Activated T-cell treated with anti-CD3 and anti-CD28 coated beads, Interleukin-2, amount 50 U/mL, for 24 hours (primary cell): ENCODE measurements around the gene GCNT1.
"Not testable (repeated sequence)": the region's sequence is repeated elsewhere in the genome, so short reads cannot be mapped to it uniquely, and the experiment has no call there.

ENCODE experiments used
- DNase-seq: peaks from one replicate; pipeline ENCODE4 v3.0.0-alpha.2; 2020
- H3K27ac Mint-ChIP-seq: 2 replicates; pipeline ENCODE4 v1.8.0; 2020; ENCODE audit warnings: mild to moderate bottlenecking, mixed read lengths
- H3K27me3 Mint-ChIP-seq: 2 replicates; pipeline ENCODE4 v1.8.0; 2020; ENCODE audit warnings: mixed read lengths
- H3K36me3 Mint-ChIP-seq: 2 replicates; pipeline ENCODE4 v1.8.0; 2020; ENCODE audit warnings: low read depth, mixed read lengths
- H3K4me1 Mint-ChIP-seq: 2 replicates; pipeline ENCODE4 v1.8.0; 2020; ENCODE audit warnings: low read depth, mixed read lengths
- H3K4me3 Mint-ChIP-seq: 2 replicates; pipeline ENCODE4 v1.8.0; 2020; ENCODE audit warnings: mild to moderate bottlenecking, moderate library complexity, mixed read lengths
- H3K9me3 Mint-ChIP-seq: 2 replicates; pipeline ENCODE4 v1.8.0; 2020; ENCODE audit warnings: mixed read lengths

The GCNT1 gene

GRCh38 chr9:76433406-76433805, 25.6 kb upstream of the GCNT1 start:
- Mint-ChIP-seq H3K4me3 (no peak overlapping the region), H3K4me1 (peaks cover 40% of the 10 kb centered on the region), H3K9me3 (no peaks in the 10 kb centered on the region), H3K27me3 (peaks cover 4% of the 10 kb centered on the region), H3K36me3 (no peaks in the 10 kb centered on the region), H3K27ac (peak overlapping the region; percentile 74)
- DNase-seq = no peak

GRCh38 chr9:76433836-76434235, 25.1 kb upstream of the GCNT1 start:
- H3K4me3 Mint-ChIP-seq = no peak overlapping the region
- no peaks in the 10 kb centered on the region for H3K9me3 Mint-ChIP-seq
- peak overlapping the region; percentile 74 for H3K27ac Mint-ChIP-seq
- H3K27me3 Mint-ChIP-seq = peaks cover 4% of the 10 kb centered on the region
- no peaks in the 10 kb centered on the region for H3K36me3 Mint-ChIP-seq
- no peak for DNase-seq
- peaks cover 44% of the 10 kb centered on the region for H3K4me1 Mint-ChIP-seq

GRCh38 chr9:76434897-76435296, 24.1 kb upstream of the GCNT1 start:
- not testable (repeated sequence) for H3K4me3 Mint-ChIP-seq, H3K36me3 Mint-ChIP-seq, H3K9me3 Mint-ChIP-seq, DNase-seq, H3K27me3 Mint-ChIP-seq, H3K27ac Mint-ChIP-seq
- H3K4me1 Mint-ChIP-seq = peaks cover 51% of the 10 kb centered on the region

- DNase-seq, H3K27me3 Mint-ChIP-seq, H3K36me3 Mint-ChIP-seq, H3K9me3 Mint-ChIP-seq, H3K4me3 Mint-ChIP-seq: not testable (repeated sequence)
- Mint-ChIP-seq H3K4me1 (peaks cover 72% of the 10 kb centered on the region), H3K27ac (peak overlapping the region; percentile 91)
Observed at GRCh38 chr9:76437017-76437699, 21.8 kb upstream of the GCNT1 start.

GRCh38 chr9:76438841-76439588, 20.0 kb upstream of the GCNT1 start:
- no peak for DNase-seq
- Mint-ChIP-seq H3K27ac (peak overlapping the region; percentile 91), H3K4me3 (peak overlapping the region; percentile 18), H3K36me3 (peaks cover 11% of the 10 kb centered on the region), H3K9me3 (no peaks in the 10 kb centered on the region), H3K4me1 (peaks cover 67% of the 10 kb centered on the region), H3K27me3 (peaks cover 4% of the 10 kb centered on the region)

GRCh38 chr9:76441551-76442322, 17.2 kb upstream of the GCNT1 start:
- Mint-ChIP-seq H3K27me3 (no peaks in the 10 kb centered on the region), H3K4me1 (peaks cover 65% of the 10 kb centered on the region), H3K9me3 (no peaks in the 10 kb centered on the region), H3K27ac (peak overlapping the region; percentile 95), H3K4me3 (peak overlapping the region; percentile 81), H3K36me3 (peaks cover 20% of the 10 kb centered on the region)
- no peak for DNase-seq

GRCh38 chr9:76443887-76444286, 15.1 kb upstream of the GCNT1 start:
- H3K27ac Mint-ChIP-seq = peak overlapping the region; percentile 10
- peak overlapping the region; percentile 81 for H3K4me3 Mint-ChIP-seq
- peaks cover 20% of the 10 kb centered on the region for H3K36me3 Mint-ChIP-seq
- no peak for DNase-seq
- no peaks in the 10 kb centered on the region for H3K27me3 Mint-ChIP-seq
- H3K4me1 Mint-ChIP-seq = peaks cover 54% of the 10 kb centered on the region
- H3K9me3 Mint-ChIP-seq = no peaks in the 10 kb centered on the region

- no peaks in the 10 kb centered on the region for H3K9me3 Mint-ChIP-seq
Observed at GRCh38 chr9:76444322-76444929, 14.6 kb upstream of the GCNT1 start.

GRCh38 chr9:76445976-76446375, 13.0 kb upstream of the GCNT1 start:
- Mint-ChIP-seq H3K27ac (no peak overlapping the region), H3K36me3 (peaks cover 20% of the 10 kb centered on the region), H3K9me3 (no peaks in the 10 kb centered on the region), H3K4me3 (peak overlapping the region; percentile 20), H3K27me3 (no peaks in the 10 kb centered on the region), H3K4me1 (peaks cover 39% of the 10 kb centered on the region)
- no peak for DNase-seq

More at GRCh38 chr9:76444322-76444929, 14.6 kb upstream of the GCNT1 start:
- Mint-ChIP-seq H3K4me1 (peaks cover 50% of the 10 kb centered on the region), H3K27me3 (no peaks in the 10 kb centered on the region), H3K36me3 (peaks cover 20% of the 10 kb centered on the region), H3K4me3 (peak overlapping the region; percentile 81), H3K27ac (peak overlapping the region; percentile 10)
- no peak for DNase-seq

- no peak for DNase-seq
Observed at GRCh38 chr9:76448501-76448900, 10.5 kb upstream of the GCNT1 start.

GRCh38 chr9:76451234-76451633, 7.7 kb upstream of the GCNT1 start:
- H3K4me1 Mint-ChIP-seq = peaks cover 16% of the 10 kb centered on the region
- no peak overlapping the region for H3K27ac Mint-ChIP-seq
- no peaks in the 10 kb centered on the region for H3K27me3 Mint-ChIP-seq
- H3K4me3 Mint-ChIP-seq = no peak overlapping the region
- peaks cover 9% of the 10 kb centered on the region for H3K9me3 Mint-ChIP-seq
- DNase-seq = no peak
- peaks cover 17% of the 10 kb centered on the region for H3K36me3 Mint-ChIP-seq

More at GRCh38 chr9:76448501-76448900, 10.5 kb upstream of the GCNT1 start:
- Mint-ChIP-seq H3K27me3 (no peaks in the 10 kb centered on the region), H3K4me3 (no peak overlapping the region), H3K9me3 (peaks cover 3% of the 10 kb centered on the region), H3K27ac (no peak overlapping the region), H3K36me3 (peaks cover 16% of the 10 kb centered on the region), H3K4me1 (peaks cover 21% of the 10 kb centered on the region)

- Mint-ChIP-seq H3K27me3 (no peaks in the 10 kb centered on the region), H3K27ac (no peak overlapping the region), H3K9me3 (peaks cover 9% of the 10 kb centered on the region), H3K4me3 (no peak overlapping the region), H3K36me3 (peaks cover 17% of the 10 kb centered on the region), H3K4me1 (peaks cover 17% of the 10 kb centered on the region)
- no peak for DNase-seq
Observed at GRCh38 chr9:76452839-76453238, 6.1 kb upstream of the GCNT1 start.

- no peak overlapping the region for H3K27ac Mint-ChIP-seq
- peaks cover 17% of the 10 kb centered on the region for H3K36me3 Mint-ChIP-seq
- H3K4me3 Mint-ChIP-seq = no peak overlapping the region
- no peak for DNase-seq
- peaks cover 21% of the 10 kb centered on the region for H3K4me1 Mint-ChIP-seq
- H3K27me3 Mint-ChIP-seq = no peaks in the 10 kb centered on the region
- peaks cover 9% of the 10 kb centered on the region for H3K9me3 Mint-ChIP-seq
Observed at GRCh38 chr9:76453785-76454184, 5.2 kb upstream of the GCNT1 start.

GRCh38 chr9:76454311-76454710, 4.7 kb upstream of the GCNT1 start:
- Mint-ChIP-seq H3K9me3 (peaks cover 9% of the 10 kb centered on the region), H3K4me1 (peaks cover 21% of the 10 kb centered on the region), H3K27ac (no peak overlapping the region), H3K27me3 (no peaks in the 10 kb centered on the region), H3K4me3 (no peak overlapping the region), H3K36me3 (peaks cover 17% of the 10 kb centered on the region)
- DNase-seq = no peak
